NCI-H2227 (cell line): ENCODE data around the gene RWDD1.
A peak's percentile ranks its signal among the peaks of the same experiment; 100 is the strongest.
"Not testable (repeated sequence)": the region's sequence is repeated elsewhere in the genome, so short reads cannot be mapped to it uniquely, and the experiment has no call there.

Experiments
- DNase-seq: peaks from one replicate; lab custom pipeline; 2025; ENCODE audit not compliant: unreplicated experiment; lab: John Stamatoyannopoulos, UW

Gene RWDD1

DNA sequence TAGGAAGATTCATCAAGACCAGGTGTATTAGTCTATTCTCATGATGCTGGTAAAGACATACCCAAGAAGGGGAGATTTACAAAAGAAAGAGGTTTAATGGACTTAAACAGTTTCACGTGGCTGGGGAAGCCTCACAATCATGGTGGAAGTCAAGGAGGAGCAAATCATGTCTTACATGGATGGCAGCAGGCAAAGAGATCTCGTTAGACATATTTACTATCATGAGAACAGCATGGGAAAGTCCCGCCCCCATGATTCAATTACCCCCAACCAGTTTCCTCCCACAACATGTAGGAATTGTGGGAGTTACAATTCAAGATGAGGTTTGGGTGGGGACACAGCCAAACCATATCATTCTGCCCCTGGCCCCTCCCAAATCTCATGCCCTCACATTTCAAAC, 32.6 kb downstream of the RWDD1 start:
- not testable (repeated sequence) for DNase-seq

DNA sequence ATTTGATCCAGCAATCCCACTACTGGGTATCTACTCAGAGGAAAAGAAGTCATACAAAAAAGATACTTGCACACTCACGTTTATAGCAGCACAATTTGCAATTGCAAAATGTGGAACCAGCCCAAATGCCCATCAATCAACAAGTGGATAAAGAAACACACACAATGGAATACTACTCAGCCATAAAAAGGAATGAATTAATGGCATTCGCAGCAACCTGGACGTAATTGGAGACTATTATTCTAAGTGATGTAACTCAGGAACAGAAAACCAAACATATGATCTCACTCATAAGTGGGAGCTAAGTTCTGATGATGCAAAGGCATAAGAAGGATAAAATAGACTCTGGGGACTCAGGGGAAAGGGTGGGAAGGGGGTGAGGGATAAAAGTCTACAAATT, 33.6 kb downstream of the RWDD1 start:
- not testable (repeated sequence) for DNase-seq

DNA sequence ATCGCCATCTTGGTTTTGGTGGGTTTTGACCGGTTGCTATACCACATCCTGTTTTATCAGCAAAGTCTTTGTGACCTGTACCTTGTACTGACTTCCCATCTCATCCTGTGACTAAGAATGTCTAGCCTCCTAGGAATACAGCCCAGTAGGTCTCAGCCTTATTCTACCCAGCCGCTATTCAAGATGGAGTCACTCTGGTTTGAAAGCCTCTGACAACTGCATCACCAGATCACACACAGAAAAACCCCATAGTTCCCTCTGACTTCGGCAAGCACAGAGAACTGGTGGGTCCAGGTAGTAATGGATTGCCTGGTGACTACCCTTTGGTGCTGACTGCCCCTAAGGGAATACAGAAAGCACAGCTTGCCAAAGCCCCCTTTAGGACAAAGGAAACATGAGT, 34.6 kb downstream of the RWDD1 start:
- no peak for DNase-seq

DNA sequence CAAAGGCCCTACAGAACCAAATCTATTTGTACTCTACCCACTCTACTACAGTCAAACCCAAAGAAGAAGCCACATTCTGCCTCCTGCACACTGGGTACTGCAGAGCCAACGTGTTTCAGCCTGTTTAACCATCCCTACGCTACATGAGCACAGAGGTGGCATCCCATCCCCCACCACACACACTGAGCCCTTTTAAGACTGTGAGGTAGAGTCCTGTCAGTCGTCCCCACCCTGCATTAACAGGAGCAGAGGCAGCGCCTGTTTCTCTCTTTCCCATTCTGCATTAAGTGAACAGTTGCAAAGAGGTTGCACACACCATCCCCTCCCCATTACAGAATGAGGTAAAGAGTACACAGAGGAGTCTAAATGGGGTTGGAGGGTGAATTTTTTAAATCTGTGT, 39.8 kb downstream of the RWDD1 start:
- DNase-seq: no peak

DNA sequence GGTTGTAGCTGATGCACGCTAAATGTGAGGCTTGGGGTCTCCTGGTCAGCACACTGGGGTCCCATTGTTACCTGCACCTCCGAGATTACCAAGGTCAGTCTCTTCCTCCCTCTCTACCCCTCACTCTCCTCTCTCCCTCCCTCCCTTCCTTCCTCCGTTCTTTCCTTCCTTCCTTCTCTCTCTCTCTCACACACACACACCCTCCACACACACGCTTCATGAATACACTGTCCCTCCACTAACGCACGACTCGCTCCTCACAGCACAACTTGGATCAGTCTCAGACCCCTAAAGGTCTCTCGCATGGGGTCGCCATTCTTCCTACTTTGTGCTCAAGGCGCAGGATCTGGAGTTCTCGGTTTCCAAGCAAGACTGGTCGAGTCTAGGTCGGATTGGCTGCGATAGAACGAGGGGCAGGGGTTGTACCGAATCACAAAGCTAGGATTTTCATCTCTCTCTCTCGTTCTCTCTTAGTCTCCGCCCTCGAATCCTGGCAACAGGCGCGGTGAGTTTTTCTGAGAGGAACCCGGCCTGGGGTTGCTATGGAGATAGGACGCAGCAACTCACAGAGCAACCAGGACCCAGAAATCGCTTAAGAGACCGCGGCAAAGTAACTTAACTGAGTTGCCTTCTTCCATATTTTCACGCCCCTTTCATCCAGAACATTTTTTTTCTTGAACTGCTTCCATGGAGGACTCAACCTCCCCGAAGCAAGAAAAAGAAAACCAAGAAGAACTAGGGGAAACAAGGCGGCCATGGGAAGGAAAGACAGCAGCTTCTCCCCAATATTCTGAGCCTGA, 44.8 kb downstream of the RWDD1 start, which contains the start of gene RSPH4A:
Gene RSPH4A, plus strand, starts transcription at position 543 of the 800 bp plus-strand sequence. Its CDS starts 145 bp downstream, at position 688.
- DNase-seq: peak; percentile 93

DNA sequence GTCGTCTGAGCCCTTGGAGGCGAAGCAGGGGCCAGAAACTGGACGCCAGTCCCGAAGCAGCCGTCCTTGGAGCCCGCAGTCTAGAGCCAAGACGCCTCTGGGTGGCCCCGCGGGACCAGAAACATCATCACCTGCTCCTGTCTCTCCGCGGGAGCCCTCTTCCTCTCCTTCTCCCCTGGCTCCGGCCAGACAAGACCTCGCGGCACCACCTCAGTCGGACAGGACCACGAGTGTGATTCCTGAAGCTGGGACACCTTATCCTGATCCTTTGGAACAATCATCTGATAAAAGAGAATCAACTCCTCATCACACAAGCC, 45.4 kb downstream of the RWDD1 start:
- no peak for DNase-seq

DNA sequence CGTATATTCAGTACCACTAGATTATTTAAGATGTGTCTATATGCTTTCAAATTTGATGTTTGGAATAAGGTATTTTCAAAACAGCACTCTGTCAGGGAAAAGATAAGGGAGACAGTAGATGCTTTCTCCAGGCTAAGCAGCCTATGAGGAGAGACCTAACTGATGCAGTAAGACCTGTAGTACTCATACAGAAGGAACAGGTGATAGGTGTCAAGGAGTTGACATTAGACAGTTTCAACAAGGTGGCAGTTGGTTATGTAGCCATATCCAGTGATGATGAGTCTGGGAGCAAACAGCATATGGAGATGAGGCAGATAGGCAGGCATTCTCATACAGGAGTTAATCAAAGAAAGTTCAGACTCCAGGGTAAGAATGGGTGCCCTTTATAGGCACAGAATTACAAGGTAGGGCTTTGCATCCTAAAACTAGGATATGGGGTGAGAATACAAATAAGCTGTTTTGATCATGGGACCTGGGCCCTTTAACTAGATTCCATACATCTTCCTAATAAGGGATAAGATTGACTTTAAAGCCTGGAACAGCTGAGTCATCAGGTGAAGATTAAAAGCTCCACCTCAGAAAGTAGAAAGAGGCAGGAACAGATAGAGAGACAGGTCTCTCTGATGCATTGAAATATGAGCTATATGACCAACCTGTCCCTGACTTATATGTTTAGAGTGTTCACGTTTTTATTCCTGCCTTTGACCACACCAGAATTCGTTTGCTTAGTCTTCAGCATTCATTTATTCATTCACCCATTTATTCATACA, 52.9 kb downstream of the RWDD1 start:
- DNase-seq: no peak

DNA sequence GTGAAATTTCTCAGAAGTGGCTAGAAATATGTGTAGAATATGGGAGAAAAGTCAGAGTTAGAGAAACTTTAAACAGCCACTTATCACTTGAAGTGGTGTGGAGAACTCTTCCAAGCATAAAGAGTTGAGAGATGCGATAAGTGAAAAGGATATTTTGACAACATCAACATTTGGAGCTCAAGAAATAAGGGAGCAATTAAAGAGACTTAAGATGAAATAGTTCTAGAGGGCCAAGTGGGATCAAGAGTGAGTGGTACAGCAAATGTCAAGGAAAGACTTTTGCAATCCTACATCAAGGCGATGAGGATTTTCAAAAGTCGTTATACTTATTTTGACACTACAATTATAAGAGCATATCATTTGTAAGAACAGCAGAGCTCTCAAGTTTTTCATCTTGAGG, 54.6 kb downstream of the RWDD1 start:
- DNase-seq: no peak

DNA sequence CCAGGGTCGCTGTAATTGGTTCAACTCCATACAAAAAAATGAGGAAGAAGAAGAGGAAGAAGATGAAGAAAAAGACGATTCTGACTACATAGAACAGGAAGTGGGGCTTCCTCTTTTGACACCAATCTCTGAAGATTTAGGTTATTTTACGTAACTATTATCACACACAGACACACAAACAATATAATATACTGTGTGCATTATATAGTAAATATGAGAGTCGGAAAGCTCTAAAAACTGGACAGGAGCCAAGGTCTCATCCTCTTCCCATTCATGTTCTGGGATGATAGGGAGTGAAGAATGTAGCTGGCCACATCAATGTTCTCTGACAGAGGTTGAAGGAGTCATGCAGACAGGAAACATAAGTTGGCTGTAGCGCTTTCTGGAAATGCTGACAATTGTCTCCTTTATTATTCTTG, 58.3 kb downstream of the RWDD1 start:
- DNase-seq: no peak

DNA sequence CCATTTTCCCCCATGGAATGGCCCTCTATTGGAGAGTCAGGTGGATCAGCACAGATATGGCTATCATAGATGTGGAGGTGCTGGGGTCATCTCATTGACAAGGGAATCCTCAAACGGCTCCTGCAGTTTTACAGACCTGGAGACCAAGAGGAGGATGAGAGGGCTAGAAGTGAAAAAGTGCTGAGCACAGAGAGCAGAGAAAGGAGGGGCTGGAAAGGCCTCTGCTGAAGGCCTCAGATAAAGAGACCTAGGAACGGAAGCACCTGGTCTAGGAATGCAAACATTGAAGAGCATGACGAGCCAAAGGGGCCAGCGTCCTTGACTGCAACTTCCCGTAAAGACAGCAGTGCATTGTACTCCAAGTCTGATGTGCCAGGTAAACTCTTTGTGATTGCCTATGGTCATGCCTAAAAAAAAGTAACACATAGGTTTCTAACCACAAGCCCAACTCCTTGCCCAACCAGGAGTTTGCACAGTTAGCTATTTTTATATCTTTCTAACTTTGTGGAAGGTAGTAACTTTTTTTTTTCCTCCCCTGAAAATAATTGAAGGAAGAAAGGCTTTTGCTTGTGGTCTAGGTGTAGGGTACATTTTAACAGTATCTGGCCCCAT, 60.2 kb downstream of the RWDD1 start:
- DNase-seq: no peak

DNA sequence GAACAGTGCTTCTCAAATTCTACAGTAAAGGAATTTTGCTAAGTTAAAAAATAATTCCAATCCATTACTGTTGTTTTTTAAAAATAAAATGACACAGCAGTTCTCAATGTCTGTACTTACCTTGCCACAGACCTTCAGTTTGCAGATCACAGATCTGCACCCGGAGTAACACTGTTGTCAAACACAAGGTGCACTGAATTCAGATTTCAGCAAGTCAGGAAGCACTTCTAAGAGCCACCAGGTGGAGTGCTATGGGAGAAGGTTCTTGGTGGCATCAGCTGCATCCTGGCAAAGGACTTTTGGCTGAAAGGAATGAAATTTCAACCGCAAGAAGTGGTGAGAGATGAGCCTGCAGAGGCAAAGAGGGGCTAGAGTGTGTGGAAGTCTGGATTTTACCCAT, 62.4 kb downstream of the RWDD1 start:
- DNase-seq: no peak
